HG02981 (cell line): Measurements from ENCODE around the gene TMEM107.
A peak's percentile ranks its signal among the peaks of the same experiment; 100 is the strongest.

ENCODE experiments used
- ATAC-seq: cut with Tn5 transposase; IDR thresholded peaks from one replicate; pipeline ENCODE4 v1.9.1; 2021; ENCODE audit warnings: mild to moderate bottlenecking, moderate library complexity; ENCODE audit not compliant: unreplicated experiment

TMEM107 gene

DNA sequence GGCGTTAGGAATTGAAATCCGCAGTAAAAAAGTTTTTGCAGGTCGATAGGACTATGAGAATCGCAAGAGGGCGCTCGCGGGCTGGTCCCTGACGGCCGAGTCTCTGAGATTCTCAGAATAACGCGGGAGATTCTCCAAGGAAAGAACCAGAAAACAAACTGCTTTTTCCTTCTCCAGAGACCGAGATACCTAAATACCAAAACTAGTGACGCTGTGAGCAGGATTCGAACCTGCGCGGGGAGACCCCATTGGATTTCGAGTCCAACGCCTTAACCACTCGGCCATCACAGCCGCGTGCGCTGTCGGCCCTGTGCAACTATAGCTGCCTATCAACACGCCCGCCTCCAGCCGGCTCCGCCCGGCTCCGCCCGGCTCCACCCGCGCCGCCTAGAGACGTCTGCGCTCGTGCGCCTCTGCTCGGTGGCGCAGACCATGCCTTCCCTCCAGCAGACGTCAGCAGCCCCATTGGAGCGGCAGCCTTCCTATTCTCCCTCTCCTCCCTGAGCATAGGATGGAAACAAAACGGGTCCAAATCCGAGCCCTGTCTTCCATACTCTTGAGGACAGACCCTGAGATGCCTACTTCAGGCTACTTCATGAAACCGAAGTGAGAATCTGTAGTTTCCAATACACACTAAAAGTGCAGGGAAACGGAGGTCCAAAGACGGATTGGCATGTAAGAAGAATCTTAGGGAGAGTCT is 37.4 kb downstream of the TMEM107 start:
- peak; percentile 85 for ATAC-seq

DNA sequence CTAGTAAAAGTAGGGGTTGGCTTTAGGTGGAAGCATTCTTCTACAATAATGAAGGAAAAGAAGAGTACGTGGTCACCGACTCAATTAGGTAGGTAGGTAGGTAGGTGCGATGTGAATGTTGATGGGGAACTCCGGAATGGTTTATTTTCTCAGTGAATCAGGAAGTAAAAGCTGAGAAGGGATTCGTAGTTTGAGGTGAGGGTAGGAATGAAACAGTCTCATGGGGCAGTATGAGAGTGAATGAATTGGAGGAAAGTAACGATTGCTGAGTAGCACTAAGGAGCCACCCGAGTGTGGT is 37.9 kb downstream of the TMEM107 start:
- peak; percentile 2 for ATAC-seq

DNA sequence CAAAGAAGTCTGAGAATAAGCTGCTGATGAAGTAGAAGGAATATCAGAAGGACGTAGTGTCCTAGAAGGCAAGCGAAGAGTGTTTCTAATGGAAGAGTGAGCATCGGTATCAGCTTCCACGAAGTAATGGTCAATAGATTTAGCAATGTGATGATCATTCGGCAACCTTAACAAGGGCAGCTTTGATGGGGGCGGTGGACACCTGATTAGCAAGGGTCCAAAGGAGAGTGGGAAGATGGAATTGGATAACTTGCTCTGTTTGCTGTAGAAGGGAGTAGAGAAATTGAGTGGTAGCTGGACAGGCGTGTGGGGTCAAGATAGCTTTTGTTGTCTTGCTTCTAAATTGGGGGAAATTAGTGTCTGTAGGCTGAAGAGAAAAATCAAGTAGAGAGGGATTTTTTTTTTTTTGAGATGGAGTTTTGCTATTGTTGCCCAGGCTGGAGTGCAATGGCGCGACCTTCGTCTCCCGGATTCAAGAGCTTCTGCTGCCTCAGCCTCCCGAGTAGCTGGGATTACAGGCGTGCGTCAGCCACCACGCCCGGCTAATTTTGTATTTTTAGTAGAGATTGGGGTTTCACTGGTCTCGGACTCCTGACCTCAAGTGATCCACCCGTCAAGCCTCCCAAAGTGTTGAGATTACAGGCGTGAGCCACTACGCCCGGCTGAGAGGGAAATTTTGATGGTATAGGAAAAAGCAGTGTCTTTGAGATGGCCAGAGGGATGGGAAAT is 38.4 kb downstream of the TMEM107 start:
- ATAC-seq: no peak

DNA sequence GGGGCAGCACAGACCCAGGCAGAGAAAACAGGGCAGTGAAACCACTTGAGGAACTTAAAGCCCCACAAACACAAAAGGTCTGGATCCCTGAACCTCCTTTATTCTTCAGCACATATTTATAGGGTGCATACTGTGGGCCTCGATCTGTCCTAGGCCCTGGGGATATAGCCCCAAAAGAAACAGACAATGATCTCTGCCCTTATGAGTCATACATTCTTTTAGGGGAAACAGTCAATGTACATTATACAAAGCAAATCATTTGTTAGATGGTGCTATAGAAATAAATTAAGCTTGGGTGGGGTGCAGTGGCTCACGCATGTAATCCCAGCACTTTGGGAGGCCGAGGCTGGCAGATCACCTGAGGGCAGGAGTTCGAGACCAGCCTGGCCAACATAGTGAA is 42.2 kb downstream of the TMEM107 start:
- no peak for ATAC-seq

- no peak for ATAC-seq
Measured at GRCh38 chr17:8133399-8133798, 42.8 kb downstream of the TMEM107 start.

DNA sequence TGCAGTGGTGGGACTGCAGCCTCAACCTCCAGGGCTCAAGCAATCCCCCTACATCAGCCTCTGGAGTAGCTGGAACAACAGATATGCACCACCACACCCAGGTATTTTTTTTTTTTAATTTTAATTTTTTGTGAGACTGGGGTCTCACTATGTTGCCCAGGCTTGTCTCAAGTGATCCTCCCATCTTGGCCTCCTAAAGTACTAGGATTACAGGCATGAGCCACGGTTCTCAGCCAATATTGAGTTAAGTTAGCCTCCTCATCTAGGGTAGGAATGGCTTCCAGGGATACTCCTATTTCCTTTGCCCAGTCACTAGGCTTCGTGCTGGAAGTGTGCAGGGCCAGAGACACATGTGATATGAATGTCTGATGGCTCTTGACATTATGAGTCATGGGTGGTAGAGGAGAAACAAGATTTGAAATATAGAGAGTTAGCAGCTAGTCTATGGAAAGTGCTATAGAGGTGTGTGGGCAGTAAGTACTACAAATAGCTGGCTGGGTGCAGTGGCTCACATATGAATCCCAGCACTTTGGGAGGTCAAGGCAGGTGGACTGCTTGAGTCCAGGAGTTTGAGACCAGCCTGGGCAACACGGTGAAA is 44.2 kb downstream of the TMEM107 start:
- ATAC-seq: no peak

- no peak for ATAC-seq
Measured at GRCh38 chr17:8128125-8128784, 47.9 kb downstream of the TMEM107 start.

DNA sequence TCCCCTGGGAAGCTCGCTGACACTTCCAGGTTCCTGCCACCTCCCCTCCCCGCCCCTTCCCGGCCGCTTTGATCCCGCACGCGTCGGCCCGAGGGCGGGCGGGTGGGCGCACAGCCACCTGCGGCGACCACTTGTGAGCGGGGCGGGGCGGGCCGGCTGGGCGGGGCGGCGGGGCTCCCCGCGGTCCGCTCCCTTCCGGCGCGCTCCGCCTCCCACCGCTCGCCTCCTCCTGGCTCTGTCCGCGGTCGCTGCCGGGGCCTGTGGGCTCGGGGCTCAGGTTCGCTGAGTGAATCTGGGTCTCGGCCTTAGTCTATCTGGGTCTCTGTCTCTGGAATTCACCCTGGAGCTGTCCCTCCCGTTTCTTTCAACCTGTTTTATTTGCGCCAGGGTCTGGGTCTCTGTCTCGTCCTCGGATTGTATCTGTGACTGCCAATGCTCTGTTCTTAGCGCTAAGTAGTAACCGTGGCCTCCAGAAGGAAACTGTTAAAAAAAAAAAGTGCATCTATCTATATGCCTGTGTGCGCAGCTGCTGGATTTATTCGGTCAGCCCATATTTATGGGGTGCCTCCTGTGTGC is 49.6 kb downstream of the TMEM107 start:
- no peak for ATAC-seq

- no peak for ATAC-seq
Measured at GRCh38 chr17:8125947-8126490, 50.2 kb downstream of the TMEM107 start.

- no peak for ATAC-seq
Measured at GRCh38 chr17:8125154-8125946, 50.8 kb downstream of the TMEM107 start.

DNA sequence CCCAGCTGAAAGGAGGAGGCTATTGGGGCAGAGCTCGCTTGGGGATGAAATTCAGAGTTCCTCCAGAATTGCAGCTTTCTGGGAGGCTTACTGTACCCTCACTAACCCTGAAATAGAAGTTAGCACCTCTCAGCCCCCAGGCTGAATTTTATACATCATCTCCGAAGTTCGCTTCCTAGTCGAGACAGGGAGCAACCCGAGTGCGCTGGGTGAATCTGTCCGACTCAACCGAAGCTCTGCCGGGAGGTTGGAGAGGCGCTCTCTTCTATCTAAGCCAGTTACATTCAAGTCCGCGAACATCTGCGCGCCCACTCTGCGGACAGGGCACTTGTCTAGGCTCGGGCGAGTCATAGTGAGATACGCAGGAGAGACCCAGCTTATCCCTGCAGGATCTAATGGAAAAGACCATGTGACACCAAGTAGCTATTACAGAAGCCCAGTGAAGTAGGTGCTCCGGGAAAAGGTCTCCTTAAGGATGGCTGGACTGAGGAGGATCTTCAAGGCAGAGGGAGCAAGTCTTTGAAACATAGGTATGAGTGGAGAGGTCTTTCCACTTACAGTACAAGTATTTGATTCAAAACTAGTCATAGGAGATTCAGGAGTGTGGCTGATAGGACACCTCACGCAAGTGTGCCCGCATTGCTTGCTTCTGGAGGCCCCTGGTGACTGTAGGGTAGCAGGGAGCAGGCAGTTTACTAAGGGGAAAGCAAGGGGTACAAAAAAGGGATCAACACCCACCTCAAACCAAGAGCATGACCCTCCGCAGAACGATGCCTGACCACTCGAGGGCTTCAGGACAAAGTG is 51.6 kb downstream of the TMEM107 start:
- no peak for ATAC-seq

DNA sequence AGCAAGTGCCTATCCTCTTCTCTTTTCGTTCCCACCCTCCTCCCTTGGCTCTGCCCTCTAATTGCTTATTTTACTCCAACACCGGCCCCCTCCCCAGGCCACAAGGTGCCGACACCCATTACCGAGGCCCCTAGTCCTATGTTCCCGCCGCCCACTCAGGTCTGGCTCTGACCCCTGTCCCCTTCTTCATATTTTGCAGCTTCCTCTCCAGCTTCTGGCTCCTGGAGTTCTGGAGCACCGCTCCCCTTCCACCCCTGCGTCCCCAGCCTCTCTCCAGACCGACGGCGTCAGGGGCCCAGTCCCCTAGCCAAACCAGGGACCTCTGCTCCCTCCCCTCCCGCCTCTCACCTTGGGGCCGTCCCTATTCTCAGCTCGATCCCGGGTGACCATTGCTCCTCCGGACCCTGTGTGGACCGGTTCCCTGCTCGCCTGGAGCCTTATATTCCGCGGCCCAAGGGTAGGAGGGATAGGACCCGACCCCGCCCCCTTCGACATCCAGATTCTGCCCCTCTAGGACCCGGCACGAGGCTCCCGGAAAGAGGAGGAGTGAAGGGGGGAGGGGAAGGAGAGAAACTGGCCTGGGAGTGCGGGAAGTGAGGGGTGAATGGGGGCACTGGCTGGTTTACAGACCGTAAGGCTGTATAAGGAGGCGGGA is 52.4 kb downstream of the TMEM107 start, which contains the start of gene HES7:
Gene HES7, minus strand, starts transcription at position 412 of the 655 bp plus-strand sequence. Its CDS starts 22 bp downstream, at position 390.
- ATAC-seq: no peak

GRCh38 chr17:8122924-8123694 is 53.1 kb downstream of the TMEM107 start:
- ATAC-seq: no peak
